Left forelimb (tissue), 1 donor: ENCODE measurements around the gene SLC66A2.
"Not testable (repeated sequence)": the region's sequence is repeated elsewhere in the genome, so short reads cannot be mapped to it uniquely, and the experiment has no call there.

Experiments
- DNase-seq: peaks from one replicate; pipeline ENCODE4 v3.0.0-alpha.2; 2018; ENCODE audit warnings: low spot score

The SLC66A2 gene

DNA sequence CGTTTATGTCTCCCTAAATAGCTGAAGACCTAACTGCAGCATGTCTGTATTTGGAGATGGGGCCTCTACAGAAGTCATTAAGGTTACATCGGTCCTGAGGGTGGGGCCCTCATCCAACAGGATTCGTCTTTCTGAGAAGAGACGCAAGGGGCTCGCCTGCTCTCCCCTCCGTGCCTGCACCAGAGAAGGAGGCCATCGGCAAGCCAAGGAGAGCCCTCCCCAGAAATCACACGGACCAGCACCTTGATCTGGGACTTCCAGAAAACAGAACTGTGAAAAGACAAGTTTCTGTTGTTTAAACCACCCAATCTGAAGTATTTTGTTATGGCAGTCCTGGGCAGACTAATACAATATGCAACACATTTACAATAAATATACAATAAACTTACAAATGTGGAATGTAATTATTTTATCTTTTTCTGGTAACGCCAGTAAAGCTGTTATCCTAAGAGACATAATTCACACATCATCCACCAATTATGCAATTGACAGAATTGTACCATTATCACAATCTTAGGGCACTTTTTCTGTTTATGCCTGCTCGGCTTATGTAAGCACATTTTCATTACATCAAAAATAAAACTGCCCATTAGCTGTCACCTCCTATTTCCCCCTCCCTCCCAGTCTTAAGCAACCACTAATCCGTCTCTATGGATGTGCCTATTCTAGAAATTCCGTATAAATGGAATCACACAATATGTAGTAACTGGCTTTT is 19.1 kb upstream of the SLC66A2 start:
- no peak for DNase-seq

DNA sequence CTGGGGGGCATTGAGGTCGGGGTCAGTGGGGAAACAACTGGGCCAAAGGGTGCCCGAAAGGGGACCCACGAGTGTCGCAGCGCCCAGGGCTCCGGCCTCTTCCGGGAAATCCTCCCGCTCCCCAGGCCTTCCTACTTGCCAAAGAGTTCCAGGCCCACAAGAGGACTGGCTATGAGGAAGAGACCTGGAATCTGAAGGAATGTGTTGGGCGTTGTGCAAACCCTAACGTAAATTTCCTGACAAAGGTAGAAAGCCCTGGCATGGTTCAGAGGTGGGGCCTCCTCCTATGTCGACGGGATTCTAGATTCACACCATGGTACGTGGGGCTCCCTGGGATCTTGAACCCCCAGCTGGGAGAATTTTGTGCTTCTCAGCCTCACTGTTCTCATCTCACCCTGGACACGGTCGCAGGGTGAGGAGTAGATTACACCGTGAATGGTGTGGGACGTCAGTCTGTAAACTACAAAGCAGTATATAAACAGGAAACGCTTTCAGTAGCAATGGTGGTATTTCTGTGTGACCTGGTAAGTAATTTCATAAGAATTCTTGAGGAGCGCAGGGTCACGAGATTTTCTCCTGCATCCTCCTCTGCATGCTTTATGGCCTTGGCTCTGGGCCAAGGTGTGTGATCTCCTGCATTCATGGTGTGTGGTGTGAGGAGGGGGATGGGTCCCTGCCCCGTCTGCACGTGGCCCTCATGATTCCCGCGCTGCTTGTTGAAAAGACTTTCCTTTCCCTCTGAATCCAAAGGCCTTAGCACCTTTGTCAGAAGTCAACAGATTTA is 13.9 kb upstream of the SLC66A2 start:
- DNase-seq, result no peak

DNA sequence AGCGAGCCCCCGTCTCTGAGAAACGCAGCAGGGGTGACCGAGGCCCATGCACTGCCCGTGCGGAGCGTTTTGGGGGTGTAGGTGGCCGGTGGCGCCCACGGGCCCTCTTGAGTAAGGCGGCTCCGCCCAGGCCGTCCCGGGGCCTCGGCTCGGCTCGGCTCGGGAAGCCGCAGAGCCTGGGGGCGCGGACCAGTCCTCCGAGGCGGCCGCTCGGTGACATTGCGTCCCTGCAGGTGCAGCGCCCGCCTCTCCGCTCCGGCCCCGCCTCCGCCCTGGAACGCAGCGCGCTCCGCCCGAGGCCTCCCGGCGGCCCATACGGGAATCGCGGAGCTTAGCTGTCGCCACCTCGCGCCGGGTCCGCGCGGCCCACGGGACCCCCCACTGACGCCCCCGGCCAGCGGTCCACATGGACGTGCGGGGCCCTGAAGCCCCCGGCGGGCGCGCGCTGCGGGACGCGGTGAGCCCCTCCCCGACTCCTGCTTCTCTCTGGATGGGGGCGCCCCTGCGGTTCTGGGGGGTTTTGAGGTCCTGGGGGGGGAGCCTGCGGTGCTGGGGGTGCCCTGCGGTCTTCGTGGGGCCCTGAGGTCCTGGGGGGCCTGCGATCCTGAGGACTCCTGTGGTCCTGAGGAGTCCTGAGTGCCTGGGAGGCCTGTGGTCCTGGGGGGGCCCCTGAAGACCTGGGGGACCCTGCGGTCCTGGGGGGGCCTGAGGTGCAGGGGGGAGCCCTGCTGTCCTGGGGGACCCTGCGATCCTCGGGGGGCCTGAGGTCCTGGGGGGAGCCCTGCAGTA is 13.1 kb upstream of the SLC66A2 start, which contains the start of gene HSBP1L1:
Gene HSBP1L1 (plus strand): TSS at position 314 of the 789 bp plus-strand sequence. CDS start 93 bp downstream, at position 407.
- no peak for DNase-seq

DNA sequence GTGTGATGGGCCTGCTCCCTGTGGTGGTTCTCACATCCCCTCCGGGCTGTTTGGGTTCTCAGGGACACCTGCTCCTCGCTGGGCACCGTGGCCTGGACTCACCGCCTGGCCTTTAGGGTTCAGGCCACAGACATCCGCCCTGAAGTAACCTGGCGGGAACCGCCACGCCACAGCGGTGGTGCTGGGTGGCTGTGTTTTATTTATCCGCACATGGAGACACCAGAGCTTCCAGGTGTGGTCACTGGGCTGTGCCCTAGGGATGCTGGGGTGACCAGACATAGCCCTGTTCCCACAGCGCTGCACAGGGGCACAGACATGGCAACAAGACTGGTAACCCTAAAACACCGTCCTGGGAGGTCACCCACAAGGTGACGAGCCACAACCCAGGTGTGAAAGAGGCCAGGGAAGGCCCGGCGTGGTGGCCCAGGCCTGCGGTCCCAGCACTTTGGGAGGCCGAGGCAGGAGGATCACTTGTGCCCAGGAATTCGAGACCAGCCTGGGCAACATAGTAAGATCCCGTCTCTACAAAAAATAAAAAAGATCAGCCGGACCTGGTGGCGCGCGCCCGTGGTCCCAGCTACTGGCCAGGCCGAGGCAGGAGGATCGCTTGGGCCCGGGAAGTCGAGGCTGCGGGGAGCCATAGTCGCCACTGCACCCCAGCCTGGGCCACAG is 12.3 kb upstream of the SLC66A2 start:
- DNase-seq, result no peak

DNA sequence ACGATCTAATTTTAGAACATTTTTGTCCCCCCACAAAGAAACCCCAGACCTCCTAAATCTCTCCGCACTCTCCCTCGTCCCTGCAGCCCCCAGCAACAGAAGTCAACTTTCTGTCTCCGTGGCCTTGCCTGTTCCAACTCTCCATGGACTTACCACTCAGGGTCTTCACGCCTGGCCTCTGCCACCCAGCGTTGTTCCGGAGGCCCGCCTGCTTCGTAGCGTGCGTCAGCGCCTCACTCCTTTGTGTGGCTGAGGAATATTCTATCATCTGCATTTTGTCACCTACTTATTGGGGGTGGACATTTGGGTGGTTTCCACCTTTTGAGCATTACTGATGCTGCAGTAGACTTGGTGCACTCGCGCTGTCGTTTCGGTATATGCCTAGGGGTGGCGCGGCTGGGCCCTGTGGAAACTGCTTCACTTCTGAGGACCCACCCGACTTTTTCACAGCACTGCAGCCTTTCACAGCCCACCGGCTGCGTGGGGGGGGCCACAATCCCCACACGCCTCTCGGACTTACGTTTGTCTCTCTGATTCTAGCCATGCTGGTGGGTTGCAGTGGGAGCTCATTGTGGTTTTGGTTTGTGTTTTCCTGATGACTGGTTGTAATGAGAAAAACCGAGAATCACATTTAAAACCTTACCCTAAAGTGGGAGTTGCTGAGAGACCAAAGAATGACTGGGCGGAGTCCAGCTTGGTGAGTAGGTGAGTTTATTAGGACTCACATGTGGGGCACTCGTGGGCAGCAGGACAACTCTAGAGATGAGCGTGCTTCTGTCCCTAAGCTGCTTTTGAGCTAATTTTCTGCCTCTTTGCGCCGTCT is 11.6 kb upstream of the SLC66A2 start:
- no peak for DNase-seq

DNA sequence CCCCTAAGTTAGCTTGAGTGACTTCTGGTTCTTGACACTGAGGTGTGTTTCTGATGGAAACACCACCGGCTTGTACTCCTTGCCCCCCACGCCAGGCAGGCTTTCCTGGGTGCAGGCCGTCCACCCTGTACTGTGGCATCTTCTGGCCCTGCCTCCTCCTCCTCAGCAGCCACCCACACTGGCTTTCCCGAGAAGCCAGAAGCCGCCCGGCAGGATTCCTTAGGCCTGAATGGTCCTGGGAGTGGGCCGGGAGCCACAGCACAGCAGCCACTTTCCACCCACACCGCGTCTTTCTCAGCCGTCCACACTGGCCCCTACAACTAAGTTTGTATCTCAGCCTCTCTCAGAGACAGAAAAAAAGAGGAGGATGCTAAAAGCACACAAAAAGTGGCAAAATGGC is 10.9 kb upstream of the SLC66A2 start:
- DNase-seq, result no peak

DNA sequence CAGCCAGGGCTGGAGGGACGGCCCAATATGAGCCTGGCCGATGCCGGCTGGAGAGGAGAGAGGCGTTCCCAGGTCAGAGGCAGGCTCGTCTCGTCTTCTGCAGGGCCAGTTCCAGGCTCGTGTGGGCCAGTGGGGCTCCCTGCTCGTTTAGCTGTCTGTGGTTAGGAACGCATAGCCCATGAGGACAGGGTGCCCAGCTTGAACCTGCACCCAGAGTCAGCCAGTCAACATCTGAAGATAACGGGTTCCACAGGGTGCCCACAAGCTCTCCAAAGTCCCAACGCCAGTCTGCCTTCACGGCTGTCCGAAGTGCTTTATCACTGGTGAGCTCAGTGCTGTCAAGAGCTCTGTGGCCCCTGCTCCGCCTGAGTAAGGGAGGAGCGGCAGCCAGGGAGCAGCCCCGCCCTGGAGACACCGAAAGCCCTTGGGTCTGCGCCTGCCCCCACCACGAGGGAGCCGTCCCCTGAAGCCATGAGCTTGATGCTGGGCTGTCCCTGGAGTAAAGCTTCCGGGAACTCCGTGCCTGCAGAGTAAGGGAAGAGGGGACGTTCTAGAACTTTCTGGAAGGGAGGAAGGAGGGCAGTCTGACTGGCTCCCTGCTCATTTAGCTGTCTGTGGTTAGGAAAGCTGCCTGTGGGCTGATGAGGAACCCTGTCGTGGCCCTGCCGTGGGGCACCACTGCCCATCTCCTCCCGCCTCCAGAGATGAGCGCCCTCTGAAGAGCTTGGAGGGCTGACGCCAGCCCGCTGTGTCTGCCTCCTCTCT is 10.3 kb upstream of the SLC66A2 start:
- DNase-seq, result no peak

DNA sequence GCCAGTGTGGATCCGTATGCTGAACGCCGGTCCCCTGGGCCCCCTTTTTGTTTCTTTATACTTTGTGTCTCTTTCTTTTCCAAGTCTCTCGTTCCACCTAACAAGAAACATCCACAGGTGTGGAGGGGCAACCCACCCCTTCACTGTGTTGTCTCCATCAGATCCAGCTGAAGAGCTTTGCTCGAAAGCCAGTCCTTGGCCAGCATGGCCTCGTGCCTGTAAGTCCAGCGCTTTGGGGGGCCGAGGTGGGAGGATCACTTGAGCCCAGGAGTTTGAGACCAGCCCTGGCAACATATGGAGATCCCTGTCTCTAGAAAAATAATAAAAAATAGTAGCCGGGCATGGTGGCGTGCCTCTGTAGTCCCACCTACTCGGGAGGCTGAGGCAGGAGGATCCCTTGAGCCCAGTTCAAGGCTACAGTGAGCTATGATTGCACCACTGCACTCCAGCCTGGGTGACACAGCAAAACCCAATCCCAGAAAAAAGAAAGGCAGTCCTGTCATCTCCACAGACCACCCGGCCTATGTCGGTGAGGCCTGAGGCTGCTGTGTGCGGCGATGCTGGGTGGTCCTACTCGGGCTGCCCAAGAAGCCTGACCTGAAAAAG is 9.6 kb upstream of the SLC66A2 start:
- DNase-seq, result no peak

DNA sequence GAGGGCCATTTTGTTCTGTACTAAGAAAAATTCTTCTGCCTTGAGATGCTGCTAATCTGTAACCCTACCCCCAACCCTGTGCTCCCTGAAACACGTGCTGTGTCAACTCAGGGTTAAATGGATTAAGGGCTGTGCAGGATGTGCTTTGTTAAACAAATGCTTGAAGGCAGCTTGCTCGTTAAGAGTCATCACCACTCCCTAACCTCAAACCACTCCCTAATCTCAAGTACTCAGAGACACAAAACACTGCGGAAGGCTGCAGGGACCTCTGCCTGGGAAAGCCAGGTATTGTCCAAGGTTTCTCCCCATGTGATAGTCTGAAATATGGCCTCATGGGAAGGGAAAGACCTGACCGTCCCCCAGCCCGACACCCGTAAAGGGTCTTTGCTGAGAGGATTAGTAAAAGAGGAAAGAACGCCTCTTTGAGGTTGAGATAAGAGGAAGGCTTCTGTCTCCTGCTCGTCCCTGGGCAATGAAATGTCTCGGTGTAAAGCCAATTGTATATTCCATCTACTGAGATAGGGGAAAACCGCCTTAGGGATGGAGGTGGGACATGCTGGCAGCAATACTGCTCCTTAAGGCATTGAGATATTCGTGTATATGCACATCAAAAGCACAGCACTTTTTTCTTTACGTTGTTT is 8.8 kb upstream of the SLC66A2 start:
- not testable (repeated sequence) for DNase-seq

DNA sequence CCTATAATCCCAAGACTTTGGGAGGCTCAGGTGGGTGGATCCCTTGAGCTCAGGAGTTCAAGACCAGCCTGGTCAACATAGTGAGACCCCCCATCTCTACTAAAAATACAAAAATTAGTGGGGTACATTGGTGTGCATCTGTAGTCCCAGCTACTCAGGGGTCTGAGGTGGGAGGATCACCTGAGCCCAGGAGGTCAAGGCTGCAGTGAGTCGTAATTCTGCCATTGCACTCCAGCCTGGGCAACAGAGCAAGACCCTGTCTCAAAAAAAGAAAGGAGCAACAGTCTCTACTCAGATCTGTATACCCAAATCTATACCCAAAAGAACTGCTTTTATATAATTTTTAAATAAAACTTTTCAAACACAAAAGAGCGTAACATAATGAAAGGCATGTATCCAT is 7.5 kb upstream of the SLC66A2 start:
- no peak for DNase-seq

DNA sequence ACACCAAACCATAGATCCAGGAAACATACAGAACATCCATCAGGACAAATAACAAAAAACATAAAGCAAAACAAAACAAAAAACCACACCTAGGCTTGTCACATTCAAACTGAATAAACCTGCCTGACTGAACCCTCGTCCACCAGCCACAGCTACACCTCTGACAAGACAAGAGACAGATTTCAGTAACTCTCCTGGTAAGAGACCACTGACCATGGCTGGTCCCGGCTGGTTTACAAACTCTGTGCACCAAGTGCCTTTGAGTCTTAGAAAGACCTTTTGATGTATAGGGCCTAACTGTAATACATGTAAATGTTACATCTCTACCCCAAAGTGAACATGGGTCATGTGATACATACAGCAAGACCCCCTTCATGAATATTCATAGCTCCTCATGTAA is 4.8 kb upstream of the SLC66A2 start:
- no peak for DNase-seq

DNA sequence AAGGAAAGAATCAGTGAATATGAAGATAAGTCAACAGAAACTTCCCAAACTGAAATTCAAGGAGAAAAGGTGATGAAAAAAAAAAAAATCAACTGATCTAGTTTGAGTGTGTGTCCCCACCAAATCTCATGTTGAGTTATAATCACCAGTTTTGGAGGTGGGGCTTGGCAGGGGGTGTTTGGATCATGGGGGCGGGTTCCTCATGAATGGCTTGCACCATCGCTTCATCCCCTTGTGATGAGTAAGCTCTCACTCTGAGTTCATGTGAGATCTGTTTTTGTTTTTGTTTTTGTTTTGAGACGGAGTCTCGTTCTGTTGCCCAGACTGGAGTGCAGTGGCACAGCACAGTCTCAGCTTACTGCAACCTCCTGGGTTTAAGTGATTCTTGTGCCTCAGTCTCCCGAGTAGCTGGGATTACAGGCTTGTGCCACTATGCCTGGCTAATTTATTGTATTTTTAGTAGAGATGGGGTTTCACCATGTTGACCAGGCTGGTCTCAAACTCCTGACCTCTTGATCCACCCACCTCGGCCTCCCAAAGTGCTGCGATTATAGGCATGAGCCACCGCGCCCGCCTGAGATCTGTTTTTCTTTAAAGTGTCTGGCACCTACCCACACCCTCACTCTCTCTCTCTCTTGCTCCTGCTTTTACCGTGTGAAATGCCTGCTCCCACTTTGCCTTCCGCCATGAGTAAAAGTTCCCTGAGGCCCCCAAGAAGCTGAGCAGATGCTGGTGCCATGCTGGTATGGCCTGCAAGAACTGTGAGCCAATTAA is 4.0 kb upstream of the SLC66A2 start:
- no peak for DNase-seq

DNA sequence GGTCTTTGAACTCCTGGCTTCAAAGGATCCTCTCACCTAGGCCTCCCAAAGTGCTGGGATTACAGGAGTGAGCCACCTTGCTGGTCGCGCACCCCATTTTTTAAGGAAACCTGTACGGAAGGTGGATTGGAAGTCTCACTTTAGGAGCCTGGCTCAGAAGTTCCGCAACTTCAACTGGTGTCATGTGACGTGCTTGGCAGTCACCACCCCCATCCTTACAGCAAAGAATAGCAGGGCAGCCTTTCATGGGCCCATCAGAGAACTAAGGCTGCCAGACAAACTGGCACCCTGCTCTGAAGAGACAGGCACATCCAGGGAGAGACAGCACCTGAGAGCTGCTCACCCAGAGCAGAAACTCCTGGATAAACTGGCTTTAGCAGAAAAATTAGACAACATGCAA is 3.3 kb upstream of the SLC66A2 start:
- DNase-seq, result peak; percentile 33

DNA sequence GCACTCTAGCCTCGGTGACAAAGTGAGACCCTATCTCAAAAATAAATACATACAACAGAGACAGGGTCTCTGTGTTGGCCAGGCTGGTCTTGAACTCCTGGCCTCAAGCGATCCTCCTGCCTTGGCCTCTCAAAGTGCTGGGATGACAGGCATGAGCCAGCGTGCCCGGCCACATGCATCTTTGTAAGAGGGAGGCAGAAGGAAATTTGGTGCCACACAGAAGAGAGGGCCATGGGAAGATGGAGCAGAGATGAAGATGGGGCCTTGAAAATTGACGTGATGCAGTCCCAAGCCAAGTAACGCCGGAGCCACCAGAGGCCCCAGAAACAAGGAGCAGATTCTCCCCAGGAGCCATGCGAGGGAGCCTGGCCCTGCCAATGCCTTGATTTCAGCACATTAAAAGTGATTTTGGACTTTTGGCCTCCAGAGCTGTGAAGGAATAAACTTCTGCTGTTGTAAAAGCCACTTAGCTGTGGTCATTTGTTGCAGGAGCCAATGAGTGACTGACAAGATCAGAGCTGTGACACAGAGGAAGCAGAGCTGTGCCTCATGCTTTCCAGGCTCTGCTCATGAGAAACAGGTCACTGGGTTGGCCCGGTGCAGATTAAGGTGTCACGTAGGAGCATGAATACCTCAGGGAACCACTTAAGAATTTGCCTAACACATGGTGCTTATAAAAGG is 2.7 kb upstream of the SLC66A2 start:
- peak; percentile 56 for DNase-seq

DNA sequence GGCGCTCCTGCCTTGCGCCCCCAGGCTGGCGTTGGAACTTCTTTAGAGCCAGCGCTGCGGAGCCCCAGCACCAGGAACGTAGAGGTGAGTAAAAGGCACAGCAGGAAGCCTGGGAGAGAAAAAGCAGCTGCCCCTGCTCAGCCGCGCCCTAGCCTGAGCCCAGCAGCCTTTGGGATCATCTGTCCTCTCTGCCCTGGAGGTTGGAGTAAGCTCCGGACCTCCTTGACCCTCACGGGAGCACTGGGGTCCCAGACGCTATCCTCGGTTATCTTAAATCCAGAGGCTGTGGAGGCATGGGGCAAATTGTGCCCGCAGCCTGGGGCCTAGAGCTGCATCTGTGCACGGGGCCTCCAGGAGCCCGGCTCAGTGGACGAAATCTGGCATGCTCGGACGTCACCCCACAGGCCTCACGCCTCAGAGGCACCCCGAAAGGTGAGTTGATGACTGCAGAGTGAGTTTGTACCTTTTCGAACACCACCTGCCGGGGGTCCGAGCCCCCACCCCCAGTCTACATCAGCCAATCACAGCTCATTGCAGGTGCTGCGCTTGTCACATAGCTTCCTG is 1.6 kb upstream of the SLC66A2 start:
- DNase-seq, result peak; percentile 61

DNA sequence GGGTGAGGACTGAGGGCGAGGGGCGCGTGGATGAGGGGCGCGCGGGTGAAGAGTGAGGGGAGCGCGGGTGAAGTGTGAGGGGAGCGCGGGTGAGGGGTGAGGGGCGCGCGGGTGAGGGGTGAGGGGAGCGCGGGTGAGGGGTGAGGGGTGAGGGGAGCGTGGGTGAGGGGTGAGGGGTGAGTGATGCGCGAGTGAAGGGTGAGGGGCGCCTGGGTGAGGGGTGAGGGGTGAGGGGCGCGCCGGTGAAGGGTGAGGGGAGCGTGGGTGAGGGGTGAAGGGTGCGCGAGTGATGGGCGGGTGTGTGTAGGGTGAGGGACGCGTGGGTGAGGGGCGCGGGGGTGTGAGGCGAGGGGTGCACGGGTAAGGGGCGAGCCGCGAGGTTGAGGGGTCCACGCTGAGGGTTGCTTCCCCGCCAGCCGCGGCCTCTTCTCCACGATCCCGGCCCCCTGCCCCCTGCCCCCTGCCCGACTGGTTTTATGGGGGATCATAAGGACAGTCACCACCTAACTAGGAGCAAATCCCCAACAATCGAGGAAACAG is 1.1 kb upstream of the SLC66A2 start:
- no peak for DNase-seq

DNA sequence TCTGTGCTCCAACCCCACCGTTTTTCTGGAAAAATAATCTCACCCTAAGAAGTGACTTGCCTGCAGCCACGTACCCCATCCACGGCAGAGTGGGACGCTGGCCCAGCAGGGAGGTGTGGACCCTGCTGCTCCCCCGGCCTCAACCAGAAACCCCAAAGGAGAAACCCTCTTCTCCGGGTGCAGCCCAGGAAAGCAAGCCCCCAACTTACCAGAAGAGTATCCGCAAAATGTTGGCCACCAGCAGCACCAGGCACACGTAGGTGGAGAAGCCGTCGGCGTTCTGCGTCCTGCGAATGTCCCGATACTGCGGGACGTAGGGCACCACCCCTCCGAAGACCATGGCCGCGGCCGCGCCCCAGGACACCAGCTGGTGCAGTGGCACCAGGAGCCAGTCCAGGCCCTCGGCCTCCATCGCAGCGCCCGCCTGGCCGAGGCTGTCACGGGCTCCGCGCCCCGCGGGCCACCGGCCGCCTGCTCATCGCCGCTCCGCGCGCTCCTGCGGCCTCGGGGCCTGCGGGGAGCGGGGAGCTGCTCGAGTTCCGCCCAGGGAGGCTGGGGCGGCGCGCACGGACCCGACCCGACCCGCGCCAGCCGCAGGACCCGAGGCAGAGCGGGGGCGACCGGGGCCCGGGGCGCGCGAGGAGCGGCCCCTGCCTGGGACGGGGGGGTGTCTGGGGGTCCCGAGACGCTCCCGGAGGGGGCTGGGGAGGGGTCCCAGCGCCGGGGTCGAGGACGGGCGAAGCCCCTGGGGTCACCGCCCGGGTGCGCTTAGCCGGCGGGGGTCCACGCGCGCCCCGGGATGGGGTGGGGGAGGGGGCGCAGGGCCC is 725 bp downstream of the SLC66A2 start:
- DNase-seq, result no peak
